Thyroid gland (tissue), 4 donors: ENCODE results near the gene VGLL4. TPM values are rescaled to one million over a fixed set of nuclear protein-coding genes. Genes with fewer than 3 reads are reported as not detected.
A peak's percentile ranks its signal among the peaks of the same experiment; 100 is the strongest.

Experiments
- DNase-seq, 2 donors: peaks; one replicate each; pipeline ENCODE4 v3.0.0-alpha.2; 2019
- H3K27ac ChIP-seq, 3 donors: fragments of 200-600 bp; sonication (generic); 1 replicate in 2 of 3; 2 replicates in 1 of 3; pipeline ENCODE4 v1.5.1; 2016 to 2019; ENCODE audit warnings: mild to moderate bottlenecking in 1 of 3, moderate library complexity in 1 of 3
- H3K27me3 ChIP-seq: fragments of 200-600 bp; sonication (generic); one replicate; pipeline ENCODE4 v1.5.1; 2019
- H3K36me3 ChIP-seq, 2 donors: fragments of 200-600 bp; sonication (generic); one replicate each; pipeline ENCODE4 v1.5.1; 2016 to 2019
- H3K4me1 ChIP-seq, 2 donors: fragments of 200-600 bp; sonication (generic); one replicate each; pipeline ENCODE4 v1.5.1; 2017 to 2019
- H3K4me3 ChIP-seq, 3 donors: fragments of 200-600 bp; sonication (generic); replicated peaks in 1 of 3; 1 replicate in 2 of 3; 2 replicates in 1 of 3; pipeline ENCODE4 v1.5.1; 2016; ENCODE audit warnings: mild to moderate bottlenecking in 1 of 3
- H3K9me3 ChIP-seq: fragments of 200-600 bp; sonication (generic); one replicate; pipeline ENCODE4 v1.5.1; 2017
- POLR2A ChIP-seq, 2 donors: fragments of 450-650 bp; IDR thresholded peaks; one replicate each; pipeline ENCODE4 v1.6.1; 2017; ENCODE audit warnings: antibody characterized with exemption in 2 of 2, mild to moderate bottlenecking in 2 of 2, moderate library complexity in 1 of 2
- WGBS, 2 donors: methylation state at CpG; one replicate each; pipeline ENCODE4 v1.1.5; 2017; 5-methylcytosine and 5-hydroxymethylcytosine counted together
- intact Hi-C: fragments of 100-400 bp; cut with DNase I; formaldehyde crosslinking; loops from one replicate; pipeline ENCODE4 v1.15.1; 2023
- total RNA-seq, 4 donors: library from RNA; depleted of rRNA; stranded (reverse); fragments of >200 nt; gene quantifications; one replicate each; pipeline ENCODE4 v1.2.3, GENCODE V29; 2016
- TF ChIP-seq, protein P1 (sequence below), 6 experiments: fragments of 200-600 bp in 3 of 6; fragments of 450-650 bp in 3 of 6; sonication (generic) in 3 of 6; IDR thresholded peaks; one replicate each; pipeline ENCODE4 v1.5.1; 2016 to 2019; ENCODE audit warnings: antibody characterized with exemption in 6 of 6, mild to moderate bottlenecking in 2 of 6, inconsistent platforms in 1 of 6, moderate library complexity in 1 of 6

Gene VGLL4
- total RNA-seq, 4 donors from 2014 or later, result 96.0 to 142 (median 131) TPM

DNA sequence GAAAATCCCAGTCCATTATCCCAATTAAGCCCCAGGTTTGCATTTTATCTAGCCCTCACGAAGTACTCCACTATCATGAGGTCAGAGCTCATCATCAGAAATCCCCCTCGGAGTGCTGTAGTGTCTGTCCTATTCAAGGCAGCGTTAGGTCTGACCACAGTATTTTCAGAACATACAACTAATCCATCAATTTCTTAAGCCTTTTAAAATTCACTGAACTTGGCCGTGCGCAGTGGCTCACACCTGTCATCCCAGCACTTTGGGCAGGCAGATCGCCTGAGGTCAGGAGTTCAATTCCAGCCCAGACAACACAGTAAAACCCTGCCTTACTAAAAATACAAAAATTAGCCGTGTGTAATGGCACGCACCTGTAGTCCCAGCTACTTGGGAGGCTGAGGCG lies 11.9 kb downstream of the VGLL4 start:
- Histone ChIP-seq H3K4me1 (peaks cover 52 to 70% of the 10 kb centered on the region in 2 donors), H3K27me3 (no peaks in the 10 kb centered on the region)

DNA sequence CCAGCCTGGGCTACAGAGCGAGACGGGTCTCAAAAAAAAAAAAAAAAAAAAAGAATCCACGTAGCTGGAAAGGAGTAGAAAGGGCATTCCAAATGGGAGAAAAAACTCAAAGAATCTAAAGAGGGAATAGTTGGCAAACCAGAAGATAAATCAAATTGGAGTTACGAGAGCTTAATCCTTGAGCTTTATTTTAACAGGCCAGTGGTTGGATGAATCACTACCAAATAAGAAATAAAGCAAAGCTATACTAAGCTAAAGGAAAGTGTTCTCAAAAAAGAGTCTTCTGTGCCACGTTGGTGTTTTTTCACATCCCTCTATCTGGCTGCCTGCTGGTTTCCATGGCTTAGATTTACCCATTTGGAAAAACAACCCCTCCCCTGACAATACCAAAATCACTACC lies 14.0 kb downstream of the VGLL4 start:
- intact Hi-C loops, result no loop called here
- no peaks in the 10 kb centered on the region for H3K27me3 ChIP-seq
- H3K27ac ChIP-seq, result peak overlapping the region in 2 of 3 donors; percentile 2 to 42
- no peak for DNase-seq
- TF ChIP-seq POLR2A (IDR thresholded peaks at IDR 0.05), result no peak
- TF ChIP-seq, protein P1, sequence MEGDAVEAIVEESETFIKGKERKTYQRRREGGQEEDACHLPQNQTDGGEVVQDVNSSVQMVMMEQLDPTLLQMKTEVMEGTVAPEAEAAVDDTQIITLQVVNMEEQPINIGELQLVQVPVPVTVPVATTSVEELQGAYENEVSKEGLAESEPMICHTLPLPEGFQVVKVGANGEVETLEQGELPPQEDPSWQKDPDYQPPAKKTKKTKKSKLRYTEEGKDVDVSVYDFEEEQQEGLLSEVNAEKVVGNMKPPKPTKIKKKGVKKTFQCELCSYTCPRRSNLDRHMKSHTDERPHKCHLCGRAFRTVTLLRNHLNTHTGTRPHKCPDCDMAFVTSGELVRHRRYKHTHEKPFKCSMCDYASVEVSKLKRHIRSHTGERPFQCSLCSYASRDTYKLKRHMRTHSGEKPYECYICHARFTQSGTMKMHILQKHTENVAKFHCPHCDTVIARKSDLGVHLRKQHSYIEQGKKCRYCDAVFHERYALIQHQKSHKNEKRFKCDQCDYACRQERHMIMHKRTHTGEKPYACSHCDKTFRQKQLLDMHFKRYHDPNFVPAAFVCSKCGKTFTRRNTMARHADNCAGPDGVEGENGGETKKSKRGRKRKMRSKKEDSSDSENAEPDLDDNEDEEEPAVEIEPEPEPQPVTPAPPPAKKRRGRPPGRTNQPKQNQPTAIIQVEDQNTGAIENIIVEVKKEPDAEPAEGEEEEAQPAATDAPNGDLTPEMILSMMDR (IDR thresholded peaks at IDR 0.05), result no peak
- no peaks in the 10 kb centered on the region for H3K36me3 ChIP-seq
- H3K9me3 ChIP-seq, result no peaks in the 10 kb centered on the region
- no peak overlapping the region for H3K4me3 ChIP-seq
- 28 to 34% methylated on average over 5 of the region's 5 CpGs for WGBS, 2 donors
- H3K4me1 ChIP-seq, result peaks cover 39 to 70% of the 10 kb centered on the region in 2 donors

More for the DNA sequence above, 11.9 kb downstream of the VGLL4 start:
- 75 to 83% methylated on average over 9 of the region's 9 CpGs for WGBS, 2 donors
- intact Hi-C loops, result no loop called here
- TF ChIP-seq, protein P1 (IDR thresholded peaks at IDR 0.05), result no peak
- TF ChIP-seq POLR2A (IDR thresholded peaks at IDR 0.05), result no peak
- H3K4me3 ChIP-seq, result no peak overlapping the region
- no peaks in the 10 kb centered on the region for H3K9me3 ChIP-seq
- DNase-seq, result no peak
- no peaks in the 10 kb centered on the region for H3K36me3 ChIP-seq
- H3K27ac ChIP-seq, result no peak overlapping the region

DNA sequence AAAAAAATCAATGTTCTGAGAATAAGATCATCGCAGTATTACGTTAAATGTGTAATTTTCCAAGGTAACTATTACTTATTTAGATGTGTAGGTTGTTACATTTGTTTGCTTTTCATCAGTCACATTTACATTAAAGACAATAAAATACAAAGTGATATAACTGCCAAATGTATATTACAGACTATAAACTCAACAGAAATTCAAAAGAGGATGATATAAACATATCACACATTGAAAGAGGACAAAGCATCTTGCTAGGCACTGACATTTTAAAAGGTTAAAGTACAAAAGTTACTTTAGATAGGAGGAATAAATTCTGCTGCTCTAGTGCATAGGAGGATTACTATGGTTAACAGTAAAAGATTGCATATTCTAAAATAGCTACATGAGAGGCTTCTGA lies 16.1 kb downstream of the VGLL4 start:
- H3K9me3 ChIP-seq, result no peaks in the 10 kb centered on the region
- WGBS, 2 donors, result 97 to 99% methylated on average over 2 of the region's 2 CpGs
- no peak overlapping the region for H3K27ac ChIP-seq
- peaks cover 23 to 55% of the 10 kb centered on the region in 2 donors for H3K4me1 ChIP-seq
- no peaks in the 10 kb centered on the region for H3K36me3 ChIP-seq
- TF ChIP-seq, protein P1 (IDR thresholded peaks at IDR 0.05), result no peak
- TF ChIP-seq POLR2A (IDR thresholded peaks at IDR 0.05), result no peak
- H3K27me3 ChIP-seq, result no peaks in the 10 kb centered on the region
- no peak overlapping the region for H3K4me3 ChIP-seq
- intact Hi-C loops, result no loop called here
- no peak for DNase-seq

DNA sequence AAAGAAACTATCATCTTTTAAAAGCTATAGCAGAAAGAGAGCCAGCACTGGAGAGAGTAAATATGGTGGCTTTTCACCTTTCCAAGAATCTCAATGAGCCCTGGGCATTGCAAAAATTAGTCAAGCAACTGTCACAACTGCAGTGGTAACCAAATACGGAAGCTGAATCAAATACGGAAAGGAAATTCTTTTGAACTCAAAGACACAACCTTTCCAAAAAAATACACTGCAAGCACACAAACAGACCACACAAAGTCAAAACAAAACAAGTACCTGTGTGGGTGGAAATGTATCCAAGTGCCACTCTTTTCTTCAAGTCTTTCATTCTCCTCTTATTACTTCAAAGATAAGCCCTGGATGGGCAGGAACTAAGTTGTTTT lies 17.6 kb downstream of the VGLL4 start:
- WGBS, 2 donors, result 17 to 25% methylated on average over 2 of the region's 2 CpGs
- H3K27ac ChIP-seq, result no peak overlapping the region

DNA sequence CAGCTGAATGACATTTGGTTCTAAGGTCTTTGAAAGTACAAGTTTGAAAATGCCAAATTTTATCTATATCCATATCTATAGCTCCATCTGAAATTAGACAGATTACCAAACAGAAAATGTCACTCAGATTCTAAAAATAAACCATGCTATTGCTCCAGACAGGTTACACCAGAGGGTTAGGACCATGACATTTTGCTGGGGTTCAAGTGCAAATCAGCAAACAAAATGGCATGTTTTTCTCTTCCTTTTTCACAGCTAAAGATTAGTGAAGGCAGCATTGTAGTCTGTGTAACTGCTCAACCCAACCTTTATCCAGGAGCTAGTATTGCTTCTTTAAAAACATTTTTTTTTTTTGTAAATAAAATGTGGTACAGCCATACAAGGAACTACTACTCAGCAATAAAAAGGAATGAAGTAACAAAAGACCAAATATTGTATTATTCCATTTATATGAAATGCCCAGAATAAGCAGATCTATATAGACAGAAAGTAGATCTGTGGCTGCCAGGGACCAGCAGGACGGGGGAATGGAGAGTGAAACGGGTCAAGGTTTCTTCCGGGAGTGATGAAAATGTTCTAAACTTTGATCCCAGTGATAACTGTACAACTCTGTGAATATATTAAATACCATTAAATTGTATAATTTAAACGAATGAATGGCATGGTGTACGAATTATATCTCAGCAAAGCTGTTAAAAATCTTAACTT lies 18.2 kb downstream of the VGLL4 start:
- no peak for DNase-seq
- Histone ChIP-seq H3K36me3 (no peaks in the 10 kb centered on the region), H3K4me1 (peaks cover 20 to 45% of the 10 kb centered on the region in 2 donors), H3K4me3 (no peak overlapping the region), H3K9me3 (no peaks in the 10 kb centered on the region), H3K27ac (peak overlapping the region in 1 of 3 donors; percentile 7), H3K27me3 (no peaks in the 10 kb centered on the region)
- WGBS, 2 donors, result 88 to 91% methylated on average over 5 of the region's 5 CpGs
- TF ChIP-seq, protein P1 (IDR thresholded peaks at IDR 0.05), result no peak
- TF ChIP-seq POLR2A (IDR thresholded peaks at IDR 0.05), result no peak
- intact Hi-C loops, result no loop called here

More for the DNA sequence above, 17.6 kb downstream of the VGLL4 start:
- TF ChIP-seq, protein P1 (IDR thresholded peaks at IDR 0.05), result no peak
- no peak for TF ChIP-seq POLR2A (IDR thresholded peaks at IDR 0.05)
- Histone ChIP-seq H3K9me3 (no peaks in the 10 kb centered on the region), H3K4me3 (no peak overlapping the region), H3K36me3 (no peaks in the 10 kb centered on the region), H3K4me1 (peaks cover 20 to 45% of the 10 kb centered on the region in 2 donors), H3K27me3 (no peaks in the 10 kb centered on the region)
- intact Hi-C loops, result no loop called here
- no peak for DNase-seq
